H1 (cell line): Measurements from ENCODE around the gene SH3RF2. TPM values are rescaled to one million over a fixed set of nuclear protein-coding genes. Genes with fewer than 3 reads are reported as not detected.

ENCODE experiments used
- CTCF ChIA-PET: fragments of 300-600 bp; sonication (Branson Sonifier 250); formaldehyde crosslinking; loops from one replicate; lab custom pipeline; 2021; ENCODE audit not compliant: partially characterized antibody; lab: Charles Lee
- POLR2A ChIA-PET: fragments of 300-600 bp; sonication (Branson Sonifier 250); formaldehyde crosslinking; loops from one replicate; lab custom pipeline; 2021; ENCODE audit warnings: inconsistent platforms; ENCODE audit not compliant: partially characterized antibody; lab: Charles Lee
- DNase-seq, 2 experiments: peaks; one replicate each; pipeline versions ENCODE4 v3.0.0 to v3.0.0-alpha.2; 2010 to 2022; ENCODE audit warnings: low spot score in 2 of 2, low read depth in 1 of 2, mixed read lengths in 1 of 2
- FAIRE-seq: peaks from 2 replicates; lab custom pipeline; 2011; peaks lifted over from hg19 to GRCh38; lab: Jason Lieb, UNC
- H2AFZ ChIP-seq: 2 replicates; pipeline ENCODE4 v1.8.1; 2012; ENCODE audit warnings: low read length, inconsistent platforms
- H2AK5ac ChIP-seq: 2 replicates; pipeline ENCODE4 v1.6.1; 2013; ENCODE audit warnings: low read depth, low read length
- H2BK120ac ChIP-seq: replicated peaks from 2 replicates; pipeline ENCODE3; 2013; ENCODE audit warnings: low read depth, low read length, inconsistent platforms
- H2BK12ac ChIP-seq: 2 replicates; pipeline ENCODE4 v1.6.1; 2013; ENCODE audit warnings: low read depth, low read length
- H2BK15ac ChIP-seq: 2 replicates; pipeline ENCODE4 v1.6.1; 2013; ENCODE audit warnings: low read length
- H2BK20ac ChIP-seq: 2 replicates; pipeline ENCODE4 v1.6.1; 2013; ENCODE audit warnings: low read length
- H2BK5ac ChIP-seq: 2 replicates; pipeline ENCODE4 v1.6.1; 2013; ENCODE audit warnings: low read depth, low read length
- H3K14ac ChIP-seq: 2 replicates; pipeline ENCODE4 v1.6.1; 2013; ENCODE audit warnings: inconsistent platforms; ENCODE audit not compliant: insufficient read length
- H3K18ac ChIP-seq: 2 replicates; pipeline ENCODE4 v1.6.1; 2013; ENCODE audit warnings: low read length; ENCODE audit errors: extremely low read depth
- H3K23ac ChIP-seq: 2 replicates; pipeline ENCODE4 v1.6.1; 2013; ENCODE audit warnings: inconsistent platforms; ENCODE audit not compliant: insufficient read length
- H3K23me2 ChIP-seq: 2 replicates; pipeline ENCODE4 v1.6.1; 2013; ENCODE audit warnings: low read depth, low read length
- H3K27ac ChIP-seq: 2 replicates; pipeline ENCODE4 v1.6.1; 2011; ENCODE audit warnings: low read depth, low read length, inconsistent platforms
- H3K27me3 ChIP-seq, 4 experiments: replicated peaks in 1 of 4; 1 replicate in 1 of 4; 2 replicates in 3 of 4; pipeline versions ENCODE4 v1.6.1 to v1.8.1; 2011 to 2013; ENCODE audit warnings: low read length in 3 of 4, mild to moderate bottlenecking in 3 of 4, inconsistent platforms in 2 of 4, mixed read lengths in 2 of 4, moderate library complexity in 1 of 4; ENCODE audit not compliant: control insufficient read depth in 3 of 4, insufficient read depth in 3 of 4; ENCODE audit errors: extremely low read depth in 1 of 4
- H3K36me3 ChIP-seq, 4 experiments: 2 replicates each; pipeline versions ENCODE4 v1.6.1 to v1.8.1; 2011 to 2013; ENCODE audit warnings: mild to moderate bottlenecking in 4 of 4, low read length in 3 of 4, moderate library complexity in 2 of 4, control low read depth in 1 of 4, inconsistent platforms in 1 of 4; ENCODE audit not compliant: insufficient read depth in 4 of 4, control insufficient read depth in 2 of 4
- H3K4ac ChIP-seq: replicated peaks from 2 replicates; pipeline ENCODE3; 2013; ENCODE audit warnings: low read length, low read depth, mixed read lengths, inconsistent platforms; ENCODE audit not compliant: insufficient read length
- H3K4me1 ChIP-seq, 4 experiments: replicated peaks in 1 of 4; 1 replicate in 1 of 4; 2 replicates in 3 of 4; pipeline versions ENCODE4 v1.6.1 to v1.8.1; 2011 to 2013; ENCODE audit warnings: low read length in 3 of 4, inconsistent platforms in 2 of 4, mixed read lengths in 1 of 4; ENCODE audit not compliant: insufficient read depth in 4 of 4, control insufficient read depth in 3 of 4
- H3K4me2 ChIP-seq, 2 experiments: 2 replicates each; pipeline versions ENCODE4 v1.6.1 to v1.8.1; 2011 to 2013; ENCODE audit warnings: low read depth in 2 of 2, low read length in 2 of 2, control low read depth in 1 of 2, inconsistent platforms in 1 of 2, mild to moderate bottlenecking in 1 of 2; ENCODE audit not compliant: insufficient read depth in 1 of 2
- H3K4me3 ChIP-seq, 4 experiments: fragments of 200-600, 300-600 bp in 1 of 4; sonication (generic), shearing (Covaris generic), sonication (Bioruptor Twin) in 1 of 4; 2 replicates each; pipeline versions ENCODE4 v1.5.1 to v1.8.1; 2011 to 2016; ENCODE audit warnings: low read length in 4 of 4, low read depth in 3 of 4, control low read depth in 2 of 4, inconsistent platforms in 2 of 4, mild to moderate bottlenecking in 2 of 4, mixed read lengths in 1 of 4, moderate library complexity in 1 of 4; ENCODE audit not compliant: insufficient read depth in 2 of 4; ENCODE audit errors: extremely low read depth in 1 of 4
- H3K56ac ChIP-seq: replicated peaks from 2 replicates; pipeline ENCODE3; 2013; ENCODE audit warnings: low read depth, mild to moderate bottlenecking, mixed read lengths, low read length, inconsistent platforms; ENCODE audit not compliant: insufficient read length
- H3K79me1 ChIP-seq: 2 replicates; pipeline ENCODE4 v1.6.1; 2013; ENCODE audit warnings: low read depth, low read length, control low read depth
- H3K79me2 ChIP-seq, 2 experiments: 2 replicates each; pipeline versions ENCODE4 v1.6.1 to v1.8.1; 2012 to 2013; ENCODE audit warnings: low read length in 2 of 2, mild to moderate bottlenecking in 2 of 2, inconsistent platforms in 1 of 2; ENCODE audit not compliant: insufficient read depth in 2 of 2, control insufficient read depth in 1 of 2
- H3K9ac ChIP-seq, 4 experiments: replicated peaks in 1 of 4; 1 replicate in 1 of 4; 2 replicates in 3 of 4; pipeline versions ENCODE4 v1.6.1 to v1.8.1; 2011 to 2013; ENCODE audit warnings: low read depth in 3 of 4, low read length in 3 of 4, control low read depth in 2 of 4, mild to moderate bottlenecking in 2 of 4, moderate library complexity in 2 of 4, inconsistent platforms in 1 of 4; ENCODE audit errors: extremely low read depth in 1 of 4
- H3K9me3 ChIP-seq, 2 experiments: 2 replicates each; pipeline versions ENCODE4 v1.6.1 to v1.8.1; 2012 to 2013; ENCODE audit warnings: mild to moderate bottlenecking in 2 of 2, moderate library complexity in 2 of 2, control low read depth in 1 of 2, inconsistent platforms in 1 of 2, low read depth in 1 of 2, low read length in 1 of 2, mixed read lengths in 1 of 2; ENCODE audit not compliant: insufficient read depth in 2 of 2
- H4K20me1 ChIP-seq, 2 experiments: replicated peaks in 1 of 2; 2 replicates each; pipeline versions ENCODE3 to v1.8.1; 2011 to 2013; ENCODE audit warnings: inconsistent platforms in 2 of 2, low read length in 2 of 2, mild to moderate bottlenecking in 1 of 2; ENCODE audit not compliant: insufficient read depth in 2 of 2, control insufficient read depth in 1 of 2
- H4K5ac ChIP-seq: 2 replicates; pipeline ENCODE4 v1.6.1; 2013; ENCODE audit warnings: low read length, low read depth, mixed read lengths, inconsistent platforms; ENCODE audit not compliant: insufficient read length
- H4K8ac ChIP-seq: 2 replicates; pipeline ENCODE4 v1.8.0; 2013; ENCODE audit warnings: mild to moderate bottlenecking, moderate library complexity, low read length, inconsistent platforms; ENCODE audit not compliant: insufficient read depth; ENCODE audit errors: extremely low read depth
- H4K91ac ChIP-seq: replicated peaks from 2 replicates; pipeline ENCODE3; 2013; ENCODE audit warnings: low read length, mixed read lengths, inconsistent platforms; ENCODE audit not compliant: insufficient read length
- KDM5A ChIP-seq: fragments of 200-600 bp; IDR thresholded peaks from 2 replicates; pipeline ENCODE4 v1.7.1; 2012; ENCODE audit warnings: mild to moderate bottlenecking, low read length, inconsistent platforms, mixed read lengths
- WGBS, 2 experiments: shearing (Covaris generic) in 1 of 2; methylation state at CpG; one replicate each; pipeline versions ENCODE4 v1.1.6 to v1.1.7; 2013 to 2015; ENCODE audit warnings: low lambda C conversion rate in 2 of 2, mixed read lengths in 2 of 2, inconsistent platforms in 1 of 2, low coverage in 1 of 2, missing lambda C conversion rate in 1 of 2; ENCODE audit not compliant: insufficient replicate concordance in 2 of 2, insufficient coverage in 1 of 2, insufficient read length in 1 of 2; ENCODE audit errors: extremely low coverage in 1 of 2, missing lambda C conversion rate in 1 of 2; 5-methylcytosine and 5-hydroxymethylcytosine counted together
- polyA plus RNA-seq, 7 experiments: library from polyadenylated mRNA; depleted of rRNA in 3 of 7; stranded (reverse) in 5 of 7; unstranded in 2 of 7; fragments of >200 nt in 5 of 7; fragments of 200-250 nt in 2 of 7; gene quantifications; 1 replicate in 5 of 7; 2 replicates in 1 of 7; 4 replicates in 1 of 7; pipeline versions ENCODE4 v1.2.1 to v1.2.3, GENCODE V29; 2011 to 2013; ENCODE audit warnings: missing spikeins in 2 of 7, mixed read lengths in 2 of 7
- total RNA-seq: library from RNA; stranded (reverse); fragmentation: NEBNext Ultra II Directional; extraction: Animal tissue kit (Norgen Biotek cat#: 25700); gene quantifications from 2 replicates; pipeline ENCODE4 v1.2.1, GENCODE V29; 2021

The SH3RF2 gene
- total and polyA plus RNA-seq, 2 of the 8 experiments (the other 6 are each of a cell fraction or from before 2014, with no cell fraction given): 0.80 to 0.95 TPM

- no peak overlapping the region for H4K5ac ChIP-seq
- H2AFZ ChIP-seq: no peak overlapping the region
- no peak overlapping the region for H3K14ac ChIP-seq
- H3K4me2 ChIP-seq: no peak overlapping the region; a peak in 1 of 4 replicates
- no peaks in the 10 kb centered on the region for H3K4me1 ChIP-seq
- H3K56ac ChIP-seq: no peak overlapping the region
- no peaks in the 10 kb centered on the region for H3K79me1 ChIP-seq
- no peaks in the 10 kb centered on the region for H3K36me3 ChIP-seq
- TF ChIP-seq KDM5A: no peak
- CTCF ChIA-PET: interaction anchor here (0.7 to 6.1 kb wide), 65 partner anchors 9 to 388 kb away, joined by 3 to 77 read pairs (median 6); partner anchors contain the start of genes PRELID2 and SH3RF2
- no peak for DNase-seq
- 61% methylated on average over 3 of the region's 3 CpGs; no CpG with 5 or more reads in 1 of the 2 experiments for WGBS, 2 experiments
- H3K79me2 ChIP-seq: no peaks in the 10 kb centered on the region
- H3K27ac ChIP-seq: no peak overlapping the region
- no peak for FAIRE-seq
- no peak overlapping the region for H3K18ac ChIP-seq
- no peak overlapping the region for H2BK120ac ChIP-seq
- H4K8ac ChIP-seq: no peak overlapping the region
- peak overlapping the region; percentile 61; the same call in 1 of the 2 replicates for H2BK15ac ChIP-seq
- no peaks in the 10 kb centered on the region for H3K27me3 ChIP-seq
- no peak overlapping the region for H2BK5ac ChIP-seq
- 0 out of 2 replicates have a peak overlapping the region, but pooled peaks have one; percentile 43 for H2BK12ac ChIP-seq
- H3K23me2 ChIP-seq: no peaks in the 10 kb centered on the region
- H3K4me3 ChIP-seq: no peak overlapping the region
- H3K23ac ChIP-seq: no peak overlapping the region
- H2BK20ac ChIP-seq: 0 out of 2 replicates have a peak overlapping the region, but pooled peaks have one; percentile 72
- no peaks in the 10 kb centered on the region for H3K9me3 ChIP-seq
- H2AK5ac ChIP-seq: no peak overlapping the region
- H3K4ac ChIP-seq: no peak overlapping the region
- POLR2A ChIA-PET: no interaction called here
- H4K20me1 ChIP-seq: no peaks in the 10 kb centered on the region
- H3K9ac ChIP-seq: no peak overlapping the region
- no peak overlapping the region for H4K91ac ChIP-seq
Observed at GRCh38 chr5:146040527-146040926, 104.1 kb downstream of the SH3RF2 start.
